HG02870 (cell line): ENCODE results near the gene RARRES1.

ENCODE experiments used
- ATAC-seq: cut with Tn5 transposase; IDR thresholded peaks from one replicate; pipeline ENCODE4 v1.9.1; 2021; ENCODE audit warnings: mild to moderate bottlenecking, moderate library complexity; ENCODE audit not compliant: unreplicated experiment

The RARRES1 gene

DNA sequence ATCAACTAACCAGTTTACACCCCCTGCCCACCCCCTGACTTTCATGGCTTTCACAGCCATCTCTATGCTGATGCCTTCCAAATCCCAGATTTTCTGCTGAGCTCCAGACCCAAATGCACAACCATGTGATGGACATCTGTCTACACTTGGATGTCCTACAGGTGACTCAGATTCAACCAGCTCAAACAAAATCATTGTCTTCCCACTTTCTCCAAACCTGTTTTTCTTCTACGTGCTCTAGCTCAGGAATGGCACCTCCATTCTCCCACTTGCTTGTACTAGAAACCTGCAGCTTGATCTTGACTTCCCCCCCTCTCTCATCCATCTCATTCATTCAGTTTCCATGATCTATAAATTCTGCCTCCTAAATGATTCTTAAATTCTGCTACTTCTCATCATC is 34.1 kb upstream of the RARRES1 start:
- no peak for ATAC-seq

DNA sequence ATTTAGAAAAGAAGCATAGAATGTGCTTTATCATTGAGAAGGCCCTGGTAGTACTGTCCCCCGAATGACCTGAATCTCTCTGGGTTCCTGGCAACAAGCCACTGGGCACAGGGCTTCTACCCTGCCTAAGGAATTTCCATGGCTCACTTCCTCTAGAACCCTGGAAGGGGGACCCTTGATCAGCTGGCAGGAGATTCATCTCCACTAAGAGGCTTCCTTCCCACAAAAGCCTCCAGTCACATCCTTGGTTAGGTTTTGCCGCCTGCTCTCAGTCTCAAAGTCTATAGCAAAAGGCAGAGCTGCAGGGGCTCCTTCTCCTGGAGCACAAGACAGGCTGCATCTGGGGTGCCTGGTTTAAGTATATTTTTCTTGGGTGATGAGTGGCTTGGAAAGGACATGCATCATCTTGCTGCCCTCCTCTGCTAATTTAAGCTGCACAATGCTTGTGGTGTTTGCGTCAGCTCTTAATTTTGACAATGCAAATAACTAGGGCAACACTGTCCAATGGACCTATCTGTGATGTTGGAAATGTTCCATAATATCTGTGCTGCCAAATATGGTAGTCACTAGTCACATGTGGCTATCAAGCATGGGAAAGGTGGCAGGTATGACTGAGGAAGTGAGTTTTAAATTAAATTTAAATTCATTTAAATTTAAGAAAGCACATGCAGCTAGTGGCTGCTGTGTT is 33.4 kb upstream of the RARRES1 start:
- no peak for ATAC-seq

DNA sequence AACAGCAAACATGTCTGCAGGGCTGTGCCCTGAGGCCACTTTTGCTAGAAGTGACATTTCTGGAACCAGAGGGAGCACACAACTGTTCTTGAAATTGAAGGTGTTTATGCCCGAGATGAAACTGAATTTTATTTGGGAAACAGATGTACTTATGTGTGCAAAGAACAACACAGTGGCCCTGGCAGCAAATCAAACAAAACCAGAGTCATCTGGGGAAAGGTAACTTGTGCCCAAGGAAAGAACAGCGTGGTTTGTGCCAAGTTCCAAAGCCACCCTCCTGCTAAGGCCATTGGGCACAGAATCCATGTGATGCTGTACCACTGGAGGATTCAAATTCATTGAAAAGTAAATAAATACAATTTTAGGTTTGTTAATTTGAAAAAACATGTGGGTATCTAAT is 31.2 kb upstream of the RARRES1 start:
- ATAC-seq, result no peak

DNA sequence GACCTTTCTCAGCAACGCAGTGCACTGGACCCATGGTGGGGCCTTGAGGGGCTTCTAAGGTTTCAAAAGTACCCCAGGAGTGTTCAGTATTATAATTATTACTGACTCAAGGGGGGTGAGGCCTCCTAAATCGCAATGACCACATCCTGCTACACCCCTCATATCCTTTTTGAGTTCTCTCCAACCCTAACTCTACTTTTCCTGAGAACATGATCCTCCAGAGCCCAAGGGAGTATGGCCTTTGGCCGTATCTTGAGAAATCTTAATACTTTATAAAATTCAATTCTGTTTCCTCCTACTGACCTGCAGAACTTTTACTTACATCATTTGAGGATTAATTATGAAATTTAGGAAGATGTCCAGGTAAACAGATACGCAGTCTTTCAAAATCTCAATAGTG is 30.4 kb upstream of the RARRES1 start:
- no peak for ATAC-seq

DNA sequence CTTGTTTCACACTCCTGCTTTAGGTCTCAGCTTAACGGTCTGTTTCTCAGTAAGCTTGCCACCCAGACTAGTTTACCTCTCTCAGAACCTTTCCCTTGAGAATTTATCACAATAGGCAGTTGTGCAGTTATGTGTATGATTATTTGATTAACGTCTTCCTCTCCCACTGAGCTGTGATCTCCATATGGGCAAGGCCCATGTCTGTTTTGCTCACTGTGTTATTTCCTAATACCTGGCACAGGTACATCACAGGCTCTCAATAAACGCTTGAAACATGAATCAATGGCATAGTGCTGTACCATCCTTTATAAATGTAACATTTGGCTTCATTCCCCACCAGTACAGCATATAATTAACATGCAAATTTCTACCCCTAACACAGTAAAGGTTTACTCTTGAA is 29.1 kb upstream of the RARRES1 start:
- no peak for ATAC-seq

DNA sequence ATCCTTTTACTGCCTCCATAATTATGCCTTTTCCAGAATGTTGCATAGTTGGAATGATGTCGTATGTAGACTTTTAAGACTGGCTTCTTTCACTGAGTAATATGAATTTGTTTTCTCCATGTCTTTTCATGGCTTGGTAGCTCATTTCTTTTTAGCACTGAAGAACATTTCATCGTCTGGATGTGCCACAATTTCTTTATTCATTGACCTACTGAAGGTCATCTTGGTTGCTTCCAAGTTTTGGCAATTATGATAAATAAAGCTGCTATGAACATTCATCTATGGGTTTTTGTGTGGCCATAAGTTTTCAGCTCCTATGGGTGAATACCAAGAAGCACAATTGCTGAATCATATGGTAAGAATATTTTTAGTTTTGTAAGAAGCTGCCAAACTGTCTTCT is 23.2 kb upstream of the RARRES1 start:
- ATAC-seq, result no peak

DNA sequence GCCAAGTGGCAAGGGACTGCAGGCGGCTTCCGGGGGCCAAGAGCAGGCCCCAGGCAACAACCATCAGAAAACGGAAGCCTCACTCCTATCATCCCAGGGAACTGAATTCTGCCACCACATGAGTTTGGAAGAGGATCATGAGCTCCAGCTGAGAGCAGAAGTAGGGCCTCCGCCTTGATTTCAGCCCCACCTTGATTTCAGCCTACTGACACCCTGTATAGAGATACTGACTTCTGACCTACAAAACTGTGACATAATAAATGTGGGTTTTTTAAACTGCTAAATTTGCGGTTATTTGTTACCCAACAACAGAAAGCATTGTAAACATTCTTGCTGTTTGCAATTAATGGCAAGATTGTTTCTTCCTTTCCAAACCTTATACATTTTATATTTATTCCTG is 21.6 kb upstream of the RARRES1 start:
- ATAC-seq, result no peak

DNA sequence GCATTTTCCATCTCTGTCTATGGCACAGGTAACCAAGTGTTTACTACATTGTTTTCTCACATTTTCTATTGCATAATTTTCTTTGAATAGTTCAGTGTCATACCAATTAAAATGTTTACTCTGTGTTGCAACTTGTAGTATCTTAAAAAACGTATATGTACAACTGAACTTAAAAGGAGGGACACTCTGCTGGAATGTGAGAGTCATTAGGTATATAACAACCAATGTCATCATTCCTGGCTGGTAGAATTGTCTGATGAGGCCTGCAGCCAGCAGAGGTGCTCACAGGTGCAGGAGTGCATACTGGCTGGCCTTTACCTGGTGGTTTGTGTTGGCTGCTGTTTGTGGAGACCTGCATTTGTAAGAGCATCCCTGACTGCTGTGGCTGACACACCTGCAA is 19.1 kb upstream of the RARRES1 start:
- ATAC-seq, result no peak

DNA sequence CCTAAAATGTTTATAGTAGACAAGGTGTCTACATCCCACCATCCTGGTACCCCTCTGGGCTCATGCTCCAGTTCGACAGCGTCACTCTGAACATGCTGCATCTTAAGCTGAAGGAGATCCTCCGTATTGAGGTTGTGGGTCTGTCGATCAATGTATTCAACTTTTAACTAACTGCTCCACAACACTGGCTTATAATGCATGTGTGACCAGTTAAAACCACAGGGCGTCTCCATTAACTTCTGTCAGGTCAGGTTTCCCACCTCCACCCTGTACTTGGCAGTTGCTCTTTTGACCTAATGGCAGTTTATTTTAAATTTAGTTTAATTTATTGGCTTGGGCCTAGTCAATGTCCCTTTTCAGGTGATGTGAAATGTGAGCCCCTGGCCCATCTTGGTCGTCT is 17.8 kb upstream of the RARRES1 start:
- no peak for ATAC-seq

DNA sequence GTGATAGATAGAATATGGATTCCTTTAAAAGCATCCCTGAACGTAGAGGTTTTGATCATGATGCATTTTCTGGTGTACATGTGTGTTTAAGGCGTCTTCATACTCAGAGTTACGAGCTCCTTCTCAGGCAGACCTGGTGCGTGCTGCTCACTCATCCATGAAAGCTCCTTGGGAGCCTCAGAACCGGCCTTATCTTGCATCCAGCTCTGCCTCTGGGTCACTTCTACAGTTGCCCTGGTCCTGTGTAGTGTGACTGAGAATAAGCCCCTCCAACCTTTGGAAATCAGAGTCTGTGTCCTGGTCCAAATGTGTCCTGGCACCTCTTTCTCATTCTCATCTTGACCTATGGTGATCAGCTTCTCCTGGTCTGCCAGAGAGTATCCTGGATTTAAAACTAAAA is 17.3 kb upstream of the RARRES1 start:
- ATAC-seq, result no peak

DNA sequence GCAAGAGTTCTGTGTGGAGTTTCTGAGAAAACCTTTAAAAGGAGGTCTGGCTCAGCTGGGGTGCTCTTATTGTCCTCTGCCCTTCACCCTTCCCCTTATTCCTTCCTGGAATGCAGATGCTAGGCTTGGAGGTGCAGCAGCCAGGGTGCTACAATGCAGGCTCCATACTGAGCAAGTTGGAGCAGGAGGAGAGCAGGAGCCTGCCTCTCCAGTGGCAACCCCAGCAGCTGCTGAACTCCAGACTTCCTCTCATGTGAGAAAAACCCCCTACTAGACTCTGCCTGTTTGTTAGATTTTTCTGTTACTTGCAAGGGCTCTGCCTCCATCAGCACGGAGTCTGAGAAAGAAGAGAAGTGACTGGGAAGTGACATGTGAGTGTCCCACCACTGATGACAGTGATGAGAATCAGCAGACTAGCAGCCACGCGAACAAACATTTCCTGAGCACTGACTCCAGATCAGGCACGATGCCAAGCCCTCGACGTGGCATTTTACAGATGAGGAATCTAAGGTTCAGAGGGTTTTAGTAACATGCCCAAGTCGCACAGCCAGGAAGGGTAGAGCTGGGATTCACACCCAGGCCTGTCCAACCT is 16.1 kb upstream of the RARRES1 start:
- ATAC-seq, result no peak

DNA sequence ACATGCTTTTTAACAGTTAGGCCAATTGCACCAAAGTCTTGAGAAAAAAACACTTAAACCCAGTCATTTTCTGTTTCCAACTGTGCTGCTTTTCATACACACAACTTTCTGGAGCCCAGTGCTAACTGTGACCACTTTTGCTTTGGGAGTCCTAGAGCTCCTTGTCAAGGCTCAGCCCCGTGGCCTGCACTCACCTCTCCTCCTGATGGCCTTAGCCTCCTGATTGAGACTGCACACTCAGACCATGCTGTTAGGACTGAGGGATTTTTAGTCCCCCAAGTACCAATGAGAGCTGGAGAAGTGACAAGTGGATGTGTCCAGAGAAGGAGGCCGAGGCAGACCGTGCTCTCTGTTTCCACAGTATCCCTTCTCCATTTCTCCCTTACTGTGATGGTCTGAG is 15.2 kb upstream of the RARRES1 start:
- no peak for ATAC-seq

DNA sequence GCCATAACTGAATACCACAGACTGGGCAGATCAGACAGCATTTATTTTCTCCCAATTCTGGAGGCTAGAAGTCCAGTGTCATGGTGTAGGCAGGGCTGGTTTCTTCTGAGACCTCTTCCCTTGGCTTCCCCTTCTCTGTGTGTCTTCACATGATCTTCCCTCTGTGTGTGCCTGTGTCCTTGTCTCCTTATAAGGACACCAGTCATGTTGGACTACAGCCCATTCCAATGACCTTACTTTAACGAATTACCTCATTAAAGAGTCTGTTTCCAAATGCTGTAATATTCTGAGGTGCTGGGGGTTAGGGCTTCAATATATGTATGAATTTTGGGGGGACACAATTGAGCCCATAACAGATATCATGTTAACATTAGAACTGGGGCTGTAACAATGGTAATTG is 13.3 kb upstream of the RARRES1 start:
- no peak for ATAC-seq

DNA sequence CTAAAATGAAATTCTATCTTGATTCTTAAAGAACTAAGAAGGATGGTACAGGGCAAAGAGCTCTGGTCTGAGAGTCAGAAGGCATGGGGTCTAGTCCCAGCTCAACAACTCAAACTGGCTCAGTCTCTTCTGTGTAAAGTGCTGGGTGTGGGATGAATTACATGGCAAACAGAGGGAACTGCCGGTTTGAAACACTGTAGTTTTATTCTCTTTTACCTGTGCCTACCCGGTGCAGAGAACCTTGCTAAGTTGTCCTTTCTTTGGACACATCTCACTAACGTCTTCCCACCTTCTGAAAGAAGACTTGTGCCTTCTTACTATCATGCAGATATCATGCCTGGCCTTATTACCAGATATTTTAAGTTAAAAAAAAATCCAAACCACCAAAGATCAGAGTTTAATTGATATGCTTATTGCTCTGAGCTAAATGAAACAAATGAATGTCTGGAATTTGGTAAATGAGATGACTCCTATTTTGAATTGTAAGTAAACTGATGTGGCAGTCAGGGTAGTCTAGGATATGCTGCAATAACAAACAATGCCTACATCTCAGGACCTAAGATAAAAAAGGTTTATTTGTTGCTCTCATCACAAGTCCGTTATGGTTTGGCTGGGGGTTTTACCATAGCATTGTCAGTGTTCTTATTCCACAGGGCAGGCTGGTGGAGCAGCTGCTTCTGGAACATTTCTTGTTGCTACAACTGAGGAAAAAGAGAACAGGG is 12.5 kb upstream of the RARRES1 start:
- ATAC-seq, result no peak

DNA sequence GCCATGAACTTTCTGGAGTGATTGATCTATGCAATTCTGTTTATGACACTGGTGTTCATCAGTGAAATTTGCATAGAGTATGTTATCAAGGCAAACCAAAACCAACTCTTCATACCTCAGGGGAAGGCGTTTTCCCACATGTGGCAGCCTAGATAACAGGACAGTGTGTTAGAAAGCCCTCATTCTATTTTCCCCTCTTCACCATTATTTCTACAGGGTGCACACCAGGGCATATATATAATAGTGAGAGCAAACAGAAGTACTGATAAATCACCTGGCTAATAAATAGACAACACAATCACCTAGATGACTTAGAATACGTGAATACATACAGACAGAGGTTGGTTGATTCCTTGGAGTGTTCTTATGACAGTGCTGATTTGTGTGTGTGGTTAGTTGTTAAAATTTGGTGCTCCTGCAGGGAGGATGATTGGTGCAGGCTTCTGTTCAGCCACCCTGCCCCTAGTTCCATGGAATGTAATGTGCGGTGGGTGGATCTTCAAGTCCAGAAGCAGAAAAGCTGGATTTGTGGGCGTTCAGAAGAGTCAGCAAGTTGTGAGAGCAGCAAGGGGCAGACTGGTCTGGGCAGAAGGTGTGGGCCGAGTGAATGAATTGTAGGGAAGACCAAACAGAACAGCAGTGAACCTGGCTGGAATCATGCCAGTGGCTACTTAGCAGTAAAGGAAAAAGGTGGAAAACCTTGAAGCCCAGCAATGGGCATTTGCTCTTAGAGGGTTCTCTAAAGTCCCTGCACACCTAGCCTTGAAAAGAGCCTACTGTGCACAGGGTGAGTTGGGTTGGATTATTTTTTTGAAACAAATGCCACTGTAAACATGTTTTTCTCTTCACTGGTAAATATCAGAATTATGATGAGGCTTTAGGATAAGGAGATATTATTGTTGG is 11.7 kb upstream of the RARRES1 start:
- ATAC-seq, result no peak

DNA sequence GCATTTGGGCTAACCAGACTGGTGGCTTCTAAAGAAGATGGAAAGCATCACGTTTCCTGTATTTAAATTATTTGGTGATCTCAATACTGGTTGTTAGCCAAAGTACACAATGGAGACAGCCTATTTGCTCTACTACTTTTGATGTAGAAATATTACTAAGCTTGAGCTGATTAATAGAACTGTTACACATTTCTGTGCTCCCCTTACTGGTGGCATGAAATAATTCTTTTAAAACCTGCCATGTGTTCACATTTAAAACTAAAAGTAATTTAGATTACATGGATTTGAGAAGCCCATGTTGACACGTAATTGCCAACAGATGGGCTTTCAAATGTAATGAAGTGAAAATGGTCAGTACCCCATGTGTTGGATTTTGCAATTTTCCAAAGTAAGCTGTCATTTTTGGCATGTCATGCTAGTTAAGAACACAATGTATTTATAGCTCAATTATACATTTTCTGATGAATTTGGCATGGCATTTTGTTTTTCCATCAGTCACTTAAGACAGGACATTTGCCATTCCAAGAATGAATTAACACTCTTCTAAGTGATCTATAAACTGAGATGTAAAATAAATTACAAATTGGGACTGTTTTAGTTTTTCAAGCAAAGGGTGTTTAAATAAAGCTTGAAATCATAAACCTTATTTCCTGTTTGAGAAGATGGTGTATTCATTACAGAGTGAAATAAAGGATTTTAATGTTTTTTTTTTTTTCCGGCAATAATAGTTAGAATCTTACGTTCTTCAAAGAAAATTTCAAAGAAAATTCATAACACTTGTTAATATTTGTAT is 10.8 kb upstream of the RARRES1 start:
- no peak for ATAC-seq

DNA sequence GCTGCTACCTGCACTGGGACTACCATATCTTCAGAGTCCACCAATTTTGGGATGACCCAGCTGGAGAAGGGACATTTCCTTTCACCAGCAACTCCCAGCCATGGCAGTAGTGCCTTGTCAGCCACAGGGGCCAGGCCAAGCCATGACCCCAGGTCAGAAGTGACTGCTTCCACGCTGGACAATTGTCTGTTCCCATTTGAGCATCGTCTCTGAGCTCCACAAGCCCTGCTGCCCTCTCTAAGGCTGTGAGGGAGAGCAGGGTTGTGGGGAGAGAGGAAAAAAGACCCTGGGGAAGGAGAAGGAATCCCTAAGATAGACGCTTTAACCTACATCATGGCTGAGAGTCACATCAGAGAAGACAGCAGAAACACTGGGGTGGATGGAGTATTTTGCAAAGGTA is 7.4 kb upstream of the RARRES1 start:
- ATAC-seq, result no peak

DNA sequence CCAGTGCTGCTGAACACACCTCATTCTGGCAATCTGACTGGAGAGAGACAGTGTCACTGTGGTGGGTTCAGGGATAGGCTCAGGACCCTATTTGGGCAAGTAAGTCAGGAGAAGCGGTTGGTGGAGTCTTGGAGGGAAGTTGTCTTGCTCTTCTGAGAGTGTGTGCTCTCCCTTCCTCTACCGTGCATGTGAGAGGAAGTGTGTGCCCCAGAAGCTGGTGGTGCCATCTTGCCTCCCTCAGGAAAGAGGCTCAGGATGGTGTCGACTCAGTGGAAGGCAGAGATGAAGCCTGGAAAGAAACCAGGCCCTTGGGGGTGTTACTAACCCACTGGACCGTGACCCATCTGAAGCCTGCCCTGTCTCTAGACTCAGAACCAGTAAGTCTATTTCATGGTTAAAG is 6.8 kb upstream of the RARRES1 start:
- ATAC-seq, result no peak

DNA sequence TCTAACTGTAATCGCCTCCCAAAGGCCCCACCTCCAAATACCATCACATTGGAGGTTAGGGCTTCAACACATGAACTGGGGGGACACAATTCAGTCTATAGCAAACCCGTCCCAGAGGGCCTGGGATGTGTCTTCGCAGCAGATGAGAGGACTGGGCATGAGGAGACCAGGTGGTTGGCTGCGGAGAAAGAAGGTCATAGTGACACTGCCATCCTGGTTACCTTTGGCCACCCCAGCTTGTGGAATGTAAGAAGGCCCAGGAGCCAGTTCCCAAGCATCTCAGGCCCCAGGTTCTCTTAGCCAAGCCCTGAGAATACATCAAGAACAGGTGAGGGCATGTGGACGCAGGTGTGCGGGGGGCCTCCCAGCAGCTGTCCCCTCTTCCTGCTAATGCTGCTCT is 6.4 kb upstream of the RARRES1 start:
- no peak for ATAC-seq

DNA sequence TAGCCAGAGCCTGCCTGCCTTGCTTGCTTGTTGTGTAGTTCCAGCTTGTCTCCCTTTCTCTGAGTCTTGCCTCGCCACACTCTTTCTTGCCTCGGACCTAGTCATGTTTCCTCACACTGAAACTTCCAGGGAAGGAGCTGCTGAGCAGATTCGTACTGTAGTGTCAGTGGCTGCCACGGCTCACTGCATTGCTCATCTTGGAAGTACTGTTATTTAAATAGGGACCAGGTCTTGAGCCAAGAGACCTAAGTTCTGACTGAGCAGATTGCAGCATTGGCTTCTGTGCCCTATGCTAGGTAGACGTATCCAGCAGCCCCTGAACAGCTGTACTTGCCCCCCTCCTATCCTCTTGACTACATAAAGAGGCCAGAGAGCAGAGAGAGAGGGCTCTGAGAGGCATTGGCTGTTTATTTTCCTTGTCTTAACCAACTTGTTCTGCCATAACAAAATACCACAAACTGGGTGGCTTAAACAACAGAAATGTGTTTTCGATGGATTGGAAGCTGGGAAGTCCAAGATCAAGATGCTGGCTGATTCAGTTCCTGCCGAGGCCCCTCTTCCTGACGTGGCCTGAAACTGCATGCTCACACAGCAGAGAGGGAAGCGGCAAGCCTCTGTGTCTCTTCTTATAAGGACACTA is 5.8 kb upstream of the RARRES1 start:
- ATAC-seq, result no peak
